Measurements from ENCODE around the gene BMAL1.

BMAL1 gene

GRCh38 chr11:13338427-13339069 lies 61.0 kb downstream of the BMAL1 start:
- no peak for DNase-seq (ENCODE audit: low read depth in 2 of 3, low spot score in 2 of 3)

GRCh38 chr11:13339195-13340153 lies 61.9 kb downstream of the BMAL1 start:
- DNase-seq (ENCODE audit: low read depth in 2 of 3, low spot score in 2 of 3): no peak

GRCh38 chr11:13341026-13341425 lies 63.4 kb downstream of the BMAL1 start:
- no peak for DNase-seq (ENCODE audit: low read depth in 2 of 3, low spot score in 2 of 3)

GRCh38 chr11:13343067-13343466 lies 65.5 kb downstream of the BMAL1 start:
- no peak for DNase-seq (ENCODE audit: low read depth in 2 of 3, low spot score in 2 of 3)

GRCh38 chr11:13343931-13344717 lies 66.5 kb downstream of the BMAL1 start:
- peak in 2 of 3 experiments; percentile 33 to 35 for DNase-seq (ENCODE audit: low read depth in 2 of 3, low spot score in 2 of 3)

- no peak for DNase-seq (ENCODE audit: low read depth in 2 of 3, low spot score in 2 of 3)
Observed at GRCh38 chr11:13344818-13345217, 67.2 kb downstream of the BMAL1 start.

GRCh38 chr11:13346470-13346869 lies 68.9 kb downstream of the BMAL1 start:
- DNase-seq (ENCODE audit: low read depth in 2 of 3, low spot score in 2 of 3): no peak

GRCh38 chr11:13347901-13348300 lies 70.3 kb downstream of the BMAL1 start:
- no peak for DNase-seq (ENCODE audit: low read depth in 2 of 3, low spot score in 2 of 3)

GRCh38 chr11:13348305-13348704 lies 70.7 kb downstream of the BMAL1 start:
- no peak for DNase-seq (ENCODE audit: low read depth in 2 of 3, low spot score in 2 of 3)

GRCh38 chr11:13349046-13349445 lies 71.5 kb downstream of the BMAL1 start:
- DNase-seq (ENCODE audit: low read depth in 2 of 3, low spot score in 2 of 3): no peak

GRCh38 chr11:13349581-13349980 lies 72.0 kb downstream of the BMAL1 start:
- no peak for DNase-seq (ENCODE audit: low read depth in 2 of 3, low spot score in 2 of 3)

- no peak for DNase-seq (ENCODE audit: low read depth in 2 of 3, low spot score in 2 of 3)
Observed at GRCh38 chr11:13352711-13353110, 75.1 kb downstream of the BMAL1 start.

GRCh38 chr11:13354335-13354734 lies 76.7 kb downstream of the BMAL1 start:
- DNase-seq (ENCODE audit: low read depth in 2 of 3, low spot score in 2 of 3): no peak

- no peak for DNase-seq (ENCODE audit: low read depth in 2 of 3, low spot score in 2 of 3)
Observed at GRCh38 chr11:13355191-13355590, 77.6 kb downstream of the BMAL1 start.

- no peak for DNase-seq (ENCODE audit: low read depth in 2 of 3, low spot score in 2 of 3)
Observed at GRCh38 chr11:13357232-13357631, 79.6 kb downstream of the BMAL1 start.

- DNase-seq (ENCODE audit: low read depth in 2 of 3, low spot score in 2 of 3): no peak
Observed at GRCh38 chr11:13358596-13359270, 81.1 kb downstream of the BMAL1 start.

- no peak for DNase-seq (ENCODE audit: low read depth in 2 of 3, low spot score in 2 of 3)
Observed at GRCh38 chr11:13362596-13363109, 85.1 kb downstream of the BMAL1 start.

GRCh38 chr11:13364388-13364787 lies 86.8 kb downstream of the BMAL1 start:
- DNase-seq (ENCODE audit: low read depth in 2 of 3, low spot score in 2 of 3): no peak

GRCh38 chr11:13366266-13367026 lies 88.9 kb downstream of the BMAL1 start:
- no peak for DNase-seq (ENCODE audit: low read depth in 2 of 3, low spot score in 2 of 3)

GRCh38 chr11:13367115-13367514 lies 89.5 kb downstream of the BMAL1 start:
- DNase-seq (ENCODE audit: low read depth in 2 of 3, low spot score in 2 of 3): no peak

Measured in activated CD8-positive, alpha-beta memory T cell treated with anti-CD3 and anti-CD28 coated beads for 48 hours (primary cell).